SU-DHL-6 (cell line): ENCODE data around the gene ETV1.
A peak's percentile ranks its signal among the peaks of the same experiment; 100 is the strongest.

Experiments
- H2AFZ ChIP-seq: fragments of 200-600 bp; sonication (generic); 2 replicates; pipeline ENCODE4 v1.6.1; 2014; ENCODE audit warnings: low read depth, mild to moderate bottlenecking, moderate library complexity, mixed read lengths, antibody characterized with exemption, low read length; ENCODE audit not compliant: severe bottlenecking
- H3F3A ChIP-seq: fragments of 200-600 bp; shearing (Covaris generic); 2 replicates; pipeline ENCODE4 v1.6.0; 2016; ENCODE audit warnings: antibody characterized with exemption, mild to moderate bottlenecking; ENCODE audit not compliant: insufficient read depth
- H3K27ac ChIP-seq: fragments of 200-600 bp; sonication (generic); 2 replicates; pipeline ENCODE4 v1.5.1; 2016; ENCODE audit warnings: low read depth, mild to moderate bottlenecking, low read length, moderate library complexity, mixed read lengths
- H3K27me3 ChIP-seq: fragments of 200-600 bp; sonication (generic), shearing (Covaris generic); 2 replicates; pipeline ENCODE4 v1.6.0; 2014; ENCODE audit warnings: mild to moderate bottlenecking, low read length
- H3K36me3 ChIP-seq: fragments of 200-600 bp; sonication (generic); 2 replicates; pipeline ENCODE4 v1.6.1; 2014; ENCODE audit warnings: mild to moderate bottlenecking, low read length, mixed read lengths
- H3K4me2 ChIP-seq: fragments of 300-600, 200-600 bp; shearing (Covaris generic), sonication (generic); 2 replicates; pipeline ENCODE4 v1.6.0; 2014; ENCODE audit warnings: low read length, low read depth, mild to moderate bottlenecking; ENCODE audit not compliant: poor library complexity, severe bottlenecking
- H3K4me3 ChIP-seq: fragments of 200-600 bp; sonication (generic); 2 replicates; pipeline ENCODE4 v1.5.1; 2014; ENCODE audit warnings: antibody characterized with exemption, low read length, mild to moderate bottlenecking, mixed read lengths; ENCODE audit not compliant: insufficient read depth, poor library complexity, severe bottlenecking
- H3K79me2 ChIP-seq: fragments of 200-600 bp; sonication (generic); 2 replicates; pipeline ENCODE4 v1.6.1; 2014; ENCODE audit warnings: mild to moderate bottlenecking, low read length, moderate library complexity; ENCODE audit not compliant: insufficient read depth
- H3K9ac ChIP-seq: fragments of 200-600 bp; sonication (generic); 2 replicates; pipeline ENCODE4 v1.7.0; 2014; ENCODE audit warnings: mild to moderate bottlenecking, low read length
- H3K9me2 ChIP-seq: fragments of 200-600 bp; sonication (generic); replicated peaks from 2 replicates; pipeline ENCODE4 v1.6.1; 2014; ENCODE audit warnings: low read length; ENCODE audit not compliant: insufficient read depth
- H3K9me3 ChIP-seq: fragments of 200-600 bp; sonication (generic); 2 replicates; pipeline ENCODE4 v1.6.1; 2014; ENCODE audit warnings: low read length, mixed read lengths; ENCODE audit not compliant: insufficient read depth
- H4K20me1 ChIP-seq: fragments of 200-600 bp; sonication (generic); 2 replicates; pipeline ENCODE4 v1.6.1; 2014; ENCODE audit warnings: low read depth, mild to moderate bottlenecking, antibody characterized with exemption, low read length, moderate library complexity, mixed read lengths
- EZH2phosphoT487 ChIP-seq: fragments of 200-600 bp; sonication (generic), shearing (Covaris generic); conservative IDR thresholded peaks from 2 replicates; pipeline ENCODE4 v1.6.1; 2018; ENCODE audit warnings: mild to moderate bottlenecking, antibody characterized with exemption, low read length, moderate library complexity, mixed read lengths
- TF ChIP-seq, protein P1 (sequence below): fragments of 200-600 bp; sonication (generic); IDR thresholded peaks from one replicate; pipeline ENCODE4 v1.5.1; 2017; ENCODE audit warnings: antibody characterized with exemption, mild to moderate bottlenecking, low read length, moderate library complexity; ENCODE audit not compliant: insufficient read depth, poor library complexity, severe bottlenecking

Gene ETV1

DNA sequence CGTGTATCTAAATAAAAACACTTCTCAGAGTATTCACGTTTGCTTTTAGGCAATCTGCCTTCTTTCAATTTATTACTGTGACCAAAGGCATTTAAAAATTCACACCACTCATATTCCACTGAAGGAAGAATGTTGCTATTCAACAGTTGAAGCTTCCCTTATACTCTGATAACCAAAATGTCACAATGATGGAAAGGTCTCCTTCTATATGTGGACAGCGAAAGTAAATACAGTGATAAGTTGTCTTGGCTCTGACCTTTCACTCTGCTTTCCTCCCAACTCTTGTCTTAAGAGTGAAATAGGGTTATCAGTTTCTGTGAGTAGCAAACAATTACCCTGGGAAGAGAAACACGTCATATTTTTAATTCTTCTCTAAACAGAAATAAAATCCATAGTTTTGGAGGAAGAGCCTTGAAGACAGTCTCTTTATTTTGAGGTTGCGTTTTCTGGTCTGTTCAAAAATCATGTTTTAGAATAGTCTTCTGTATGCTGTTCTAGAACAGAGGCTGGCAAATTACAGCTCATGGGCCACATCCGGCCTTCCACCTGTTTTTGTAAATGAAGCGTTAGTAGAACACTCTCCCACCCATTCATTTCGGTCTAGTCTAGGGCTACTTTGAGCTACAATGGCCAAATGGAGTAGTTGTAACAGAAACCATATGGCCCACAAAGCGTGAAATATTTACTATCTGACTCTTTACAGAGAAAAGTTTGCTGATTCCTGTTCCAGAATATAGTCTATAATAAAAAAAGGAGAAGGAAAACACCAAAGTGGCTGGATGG is 41.3 kb downstream of the ETV1 start:
- Histone ChIP-seq H3K4me3 (no peak overlapping the region), H3K9me3 (no peaks in the 10 kb centered on the region), H3K9ac (no peak overlapping the region), H3F3A (no peaks in the 10 kb centered on the region), H3K36me3 (no peaks in the 10 kb centered on the region), H2AFZ (no peak overlapping the region), H3K9me2 (no peaks in the 10 kb centered on the region), H4K20me1 (no peaks in the 10 kb centered on the region), H3K4me2 (peak overlapping the region; percentile 1), H3K27me3 (no peaks in the 10 kb centered on the region), H3K27ac (no peak overlapping the region), H3K79me2 (no peaks in the 10 kb centered on the region)
- TF ChIP-seq, protein P1, sequence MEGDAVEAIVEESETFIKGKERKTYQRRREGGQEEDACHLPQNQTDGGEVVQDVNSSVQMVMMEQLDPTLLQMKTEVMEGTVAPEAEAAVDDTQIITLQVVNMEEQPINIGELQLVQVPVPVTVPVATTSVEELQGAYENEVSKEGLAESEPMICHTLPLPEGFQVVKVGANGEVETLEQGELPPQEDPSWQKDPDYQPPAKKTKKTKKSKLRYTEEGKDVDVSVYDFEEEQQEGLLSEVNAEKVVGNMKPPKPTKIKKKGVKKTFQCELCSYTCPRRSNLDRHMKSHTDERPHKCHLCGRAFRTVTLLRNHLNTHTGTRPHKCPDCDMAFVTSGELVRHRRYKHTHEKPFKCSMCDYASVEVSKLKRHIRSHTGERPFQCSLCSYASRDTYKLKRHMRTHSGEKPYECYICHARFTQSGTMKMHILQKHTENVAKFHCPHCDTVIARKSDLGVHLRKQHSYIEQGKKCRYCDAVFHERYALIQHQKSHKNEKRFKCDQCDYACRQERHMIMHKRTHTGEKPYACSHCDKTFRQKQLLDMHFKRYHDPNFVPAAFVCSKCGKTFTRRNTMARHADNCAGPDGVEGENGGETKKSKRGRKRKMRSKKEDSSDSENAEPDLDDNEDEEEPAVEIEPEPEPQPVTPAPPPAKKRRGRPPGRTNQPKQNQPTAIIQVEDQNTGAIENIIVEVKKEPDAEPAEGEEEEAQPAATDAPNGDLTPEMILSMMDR: no peak
- no peak for TF ChIP-seq EZH2phosphoT487

DNA sequence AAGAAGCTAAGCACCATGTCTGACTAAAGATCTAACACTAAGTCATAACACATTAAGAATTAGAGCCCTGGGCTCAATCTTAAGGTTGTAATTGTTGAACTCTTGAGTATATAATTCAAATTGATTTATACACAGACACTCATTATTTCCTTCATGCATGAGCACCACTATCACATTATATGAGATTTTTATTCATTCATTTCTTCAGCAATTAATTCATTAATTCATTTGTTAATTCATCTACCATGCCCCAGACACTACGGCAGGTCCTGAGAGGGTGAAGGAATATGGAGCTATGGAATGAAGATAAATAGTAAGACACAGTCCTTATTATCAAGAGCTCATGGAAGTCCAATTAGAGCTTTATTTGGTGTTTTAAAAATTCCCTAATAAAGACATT is 41.9 kb downstream of the ETV1 start:
- H3K4me2 ChIP-seq: no peak overlapping the region
- H4K20me1 ChIP-seq: no peaks in the 10 kb centered on the region
- H3F3A ChIP-seq: no peaks in the 10 kb centered on the region
- no peaks in the 10 kb centered on the region for H3K79me2 ChIP-seq
- H3K27ac ChIP-seq: no peak overlapping the region
- H3K27me3 ChIP-seq: no peaks in the 10 kb centered on the region
- no peaks in the 10 kb centered on the region for H3K36me3 ChIP-seq
- no peak overlapping the region for H3K4me3 ChIP-seq
- H3K9me3 ChIP-seq: no peaks in the 10 kb centered on the region
- H3K9ac ChIP-seq: no peak overlapping the region
- H2AFZ ChIP-seq: no peak overlapping the region
- TF ChIP-seq EZH2phosphoT487: no peak
- TF ChIP-seq, protein P1: no peak
- H3K9me2 ChIP-seq: no peaks in the 10 kb centered on the region

DNA sequence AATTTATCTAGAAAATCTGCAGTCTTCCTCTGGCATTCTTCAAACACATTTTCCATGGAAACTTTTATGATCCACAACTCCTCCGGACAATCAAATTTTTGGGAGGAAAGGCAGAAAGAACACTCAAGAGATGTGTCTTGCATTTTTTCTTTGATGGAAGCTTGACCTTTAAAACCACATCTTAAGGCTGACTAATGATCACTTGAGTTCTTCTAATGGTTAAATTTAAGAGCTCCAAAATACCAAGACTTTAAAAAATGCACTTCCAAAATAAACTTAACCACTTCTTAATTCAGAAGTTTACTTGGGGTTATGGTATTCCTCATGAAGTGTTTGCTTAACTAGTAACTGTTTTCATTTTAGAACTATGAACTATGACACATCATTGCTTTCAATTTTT is 43.3 kb downstream of the ETV1 start:
- H3K79me2 ChIP-seq: no peaks in the 10 kb centered on the region
- no peak overlapping the region for H2AFZ ChIP-seq
- no peaks in the 10 kb centered on the region for H3K9me3 ChIP-seq
- no peak overlapping the region for H3K4me2 ChIP-seq
- H3K9me2 ChIP-seq: no peaks in the 10 kb centered on the region
- H3K27me3 ChIP-seq: no peaks in the 10 kb centered on the region
- no peak overlapping the region for H3K4me3 ChIP-seq
- no peak overlapping the region for H3K9ac ChIP-seq
- H3F3A ChIP-seq: no peaks in the 10 kb centered on the region
- H3K27ac ChIP-seq: no peak overlapping the region
- TF ChIP-seq, protein P1: no peak
- TF ChIP-seq EZH2phosphoT487: no peak
- no peaks in the 10 kb centered on the region for H4K20me1 ChIP-seq
- no peaks in the 10 kb centered on the region for H3K36me3 ChIP-seq
